ENCODE results near the gene NCMAP. TPM values are rescaled to one million over a fixed set of nuclear protein-coding genes. Genes with fewer than 3 reads are reported as not detected.

The NCMAP gene
- polyA plus RNA-seq, 1 experiment, result not detected

DNA sequence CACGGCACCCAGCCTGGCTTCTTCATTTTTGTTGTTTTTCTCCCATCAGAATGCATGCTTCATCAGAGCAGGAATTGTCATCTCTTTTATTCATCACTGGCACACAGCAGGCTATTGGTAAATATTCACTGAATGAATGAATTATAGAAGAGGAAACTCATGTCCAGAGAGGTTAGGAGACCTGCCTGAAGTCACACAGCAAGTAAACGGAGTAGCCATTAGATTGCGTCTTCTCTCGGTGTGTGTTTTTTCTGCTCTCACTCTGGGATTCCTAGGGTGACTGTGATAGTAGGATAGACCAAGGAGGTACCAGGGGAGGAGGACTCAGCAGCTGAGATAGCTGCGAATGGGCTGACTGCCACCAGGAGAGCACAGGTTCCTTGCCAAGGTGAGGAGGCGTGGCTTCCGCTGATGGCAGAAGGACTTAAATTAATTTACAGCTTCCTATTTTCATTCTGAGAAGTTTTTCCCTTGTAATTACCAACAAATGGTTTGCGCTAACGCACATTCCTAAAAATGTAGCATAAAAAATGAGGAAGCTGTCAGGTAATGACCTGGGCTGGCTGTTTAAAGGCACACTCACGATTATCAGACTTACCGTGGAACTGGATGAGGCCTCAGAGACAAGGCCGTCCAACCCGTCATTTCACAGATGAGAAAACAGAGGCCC, 4.5 kb upstream of the NCMAP start:
- Histone ChIP-seq H3K4me3 (ENCODE audit: low read depth, low read length) (no peak overlapping the region), H3K27me3 (ENCODE audit: control insufficient read depth, insufficient read depth, low read length) (peaks cover 19% of the 10 kb centered on the region), H3K36me3 (ENCODE audit: control insufficient read depth, insufficient read depth, low read length) (no peaks in the 10 kb centered on the region)
- no peak for DNase-seq (ENCODE audit: low read depth)
- POLR2A ChIA-PET, result no interaction called here
- TF ChIP-seq, protein P1, sequence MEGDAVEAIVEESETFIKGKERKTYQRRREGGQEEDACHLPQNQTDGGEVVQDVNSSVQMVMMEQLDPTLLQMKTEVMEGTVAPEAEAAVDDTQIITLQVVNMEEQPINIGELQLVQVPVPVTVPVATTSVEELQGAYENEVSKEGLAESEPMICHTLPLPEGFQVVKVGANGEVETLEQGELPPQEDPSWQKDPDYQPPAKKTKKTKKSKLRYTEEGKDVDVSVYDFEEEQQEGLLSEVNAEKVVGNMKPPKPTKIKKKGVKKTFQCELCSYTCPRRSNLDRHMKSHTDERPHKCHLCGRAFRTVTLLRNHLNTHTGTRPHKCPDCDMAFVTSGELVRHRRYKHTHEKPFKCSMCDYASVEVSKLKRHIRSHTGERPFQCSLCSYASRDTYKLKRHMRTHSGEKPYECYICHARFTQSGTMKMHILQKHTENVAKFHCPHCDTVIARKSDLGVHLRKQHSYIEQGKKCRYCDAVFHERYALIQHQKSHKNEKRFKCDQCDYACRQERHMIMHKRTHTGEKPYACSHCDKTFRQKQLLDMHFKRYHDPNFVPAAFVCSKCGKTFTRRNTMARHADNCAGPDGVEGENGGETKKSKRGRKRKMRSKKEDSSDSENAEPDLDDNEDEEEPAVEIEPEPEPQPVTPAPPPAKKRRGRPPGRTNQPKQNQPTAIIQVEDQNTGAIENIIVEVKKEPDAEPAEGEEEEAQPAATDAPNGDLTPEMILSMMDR (IDR thresholded peaks at IDR 0.05; ENCODE audit: insufficient read depth, low read depth, low read length), result no peak
- CTCF ChIA-PET, result no interaction called here

DNA sequence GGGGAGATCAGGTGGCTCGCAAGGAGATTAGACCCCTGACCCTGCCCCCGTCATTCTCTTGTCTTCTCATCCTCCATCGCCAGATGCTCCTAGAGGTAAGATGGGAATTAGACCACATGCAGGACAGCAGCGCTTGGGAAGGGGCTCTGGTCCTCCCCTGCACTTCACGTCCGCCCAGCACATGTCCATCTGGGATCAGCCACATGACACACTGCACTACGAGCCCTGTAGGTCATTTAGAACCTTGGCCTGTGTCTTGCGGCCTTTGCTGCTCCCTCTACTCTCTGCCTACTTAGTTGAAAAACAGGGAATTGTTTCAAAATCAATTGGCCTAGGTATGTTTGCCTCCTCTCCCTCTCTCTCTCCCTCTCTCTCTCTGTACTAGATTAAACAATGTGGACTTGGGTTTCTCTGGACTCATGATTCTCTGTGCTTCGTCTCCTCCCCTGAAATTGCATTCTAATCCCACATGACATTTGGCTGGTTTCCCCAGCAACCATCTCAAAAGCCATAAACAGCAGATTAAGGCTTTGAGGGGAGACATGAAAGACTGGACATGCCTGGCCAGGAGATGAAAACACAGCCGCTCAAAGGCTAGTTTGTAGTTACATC, 3.8 kb upstream of the NCMAP start:
- Histone ChIP-seq H3K36me3 (ENCODE audit: control insufficient read depth, insufficient read depth, low read length) (no peaks in the 10 kb centered on the region), H3K27me3 (ENCODE audit: control insufficient read depth, insufficient read depth, low read length) (peaks cover 23% of the 10 kb centered on the region), H3K4me3 (ENCODE audit: low read depth, low read length) (no peak overlapping the region)
- DNase-seq (ENCODE audit: low read depth), result no peak
- ChIA-PET POLR2A (no interaction called here), CTCF (no interaction called here)
- TF ChIP-seq, protein P1 (IDR thresholded peaks at IDR 0.05; ENCODE audit: insufficient read depth, low read depth, low read length), result no peak

DNA sequence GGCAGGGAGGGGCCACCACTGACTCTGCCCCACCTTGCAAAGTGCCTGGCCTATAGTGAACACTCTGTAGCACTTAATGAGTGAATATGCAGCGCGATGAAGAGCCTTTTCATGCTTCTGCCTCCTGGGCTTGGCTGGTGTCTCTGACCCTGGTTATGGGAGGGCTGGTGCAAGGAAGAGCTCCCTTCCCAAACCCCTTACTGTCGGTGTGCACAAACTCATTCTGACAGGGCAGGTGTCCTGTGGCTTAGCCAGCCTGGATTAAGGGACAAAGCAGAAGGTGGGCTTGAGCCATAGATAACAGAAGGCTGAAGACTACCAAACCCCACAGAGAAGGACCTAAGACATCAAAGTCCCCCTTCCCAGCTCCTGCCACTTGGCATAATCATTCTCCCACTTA, 2.0 kb upstream of the NCMAP start:
- H3K27me3 ChIP-seq (ENCODE audit: control insufficient read depth, insufficient read depth, low read length), result peaks cover 36% of the 10 kb centered on the region
- CTCF ChIA-PET, result no interaction called here

DNA sequence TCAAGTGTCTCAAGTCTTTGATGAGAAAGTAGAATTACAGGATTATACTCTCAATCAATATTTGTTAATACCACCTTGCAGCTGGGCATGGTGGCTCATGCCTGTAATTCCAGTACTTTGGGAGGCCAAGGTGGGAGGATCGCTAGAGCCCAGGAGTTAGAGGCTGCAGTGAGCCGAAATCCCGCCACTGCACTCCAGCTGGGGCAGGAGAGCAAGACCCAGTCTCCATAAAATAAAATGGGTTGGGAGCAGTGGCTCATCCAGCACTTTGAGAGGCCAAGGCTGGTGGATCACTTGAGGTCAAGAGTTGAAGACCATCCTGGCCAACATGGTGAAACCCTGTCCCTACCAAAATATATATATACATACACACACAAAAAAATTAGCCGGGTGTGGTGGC, 1.2 kb upstream of the NCMAP start:
- H3K4me3 ChIP-seq (ENCODE audit: low read depth, low read length), result no peak overlapping the region
- ChIA-PET CTCF (no interaction called here), POLR2A (no interaction called here)
- DNase-seq (ENCODE audit: low read depth), result no peak
- peaks cover 36% of the 10 kb centered on the region for H3K27me3 ChIP-seq (ENCODE audit: control insufficient read depth, insufficient read depth, low read length)
- TF ChIP-seq, protein P1 (IDR thresholded peaks at IDR 0.05; ENCODE audit: insufficient read depth, low read depth, low read length), result no peak
- no peaks in the 10 kb centered on the region for H3K36me3 ChIP-seq (ENCODE audit: control insufficient read depth, insufficient read depth, low read length)

More for the DNA sequence above, 2.0 kb upstream of the NCMAP start:
- POLR2A ChIA-PET, result no interaction called here
- no peak for DNase-seq (ENCODE audit: low read depth)
- H3K4me3 ChIP-seq (ENCODE audit: low read depth, low read length), result no peak overlapping the region
- TF ChIP-seq, protein P1 (IDR thresholded peaks at IDR 0.05; ENCODE audit: insufficient read depth, low read depth, low read length), result no peak
- no peaks in the 10 kb centered on the region for H3K36me3 ChIP-seq (ENCODE audit: control insufficient read depth, insufficient read depth, low read length)

DNA sequence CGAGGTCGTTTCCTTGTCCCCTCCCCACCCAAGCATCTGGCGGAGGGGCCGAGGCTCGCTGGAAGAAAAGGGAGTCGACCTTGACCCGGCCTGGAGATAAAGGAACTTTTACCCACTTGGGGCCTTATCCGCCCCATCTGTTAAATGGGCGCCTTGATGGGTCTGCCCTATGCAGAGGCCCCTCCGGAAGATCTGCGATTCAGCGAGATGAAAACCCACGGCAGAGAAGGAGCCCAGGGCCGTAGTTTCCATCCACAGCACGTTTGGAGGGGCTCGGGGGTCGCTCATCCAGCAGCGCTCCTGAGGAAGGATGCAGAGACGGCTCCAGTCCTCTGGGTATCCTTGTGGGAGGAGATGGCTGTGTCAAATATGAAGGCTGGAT, 518 bp downstream of the NCMAP start:
- H3K27me3 ChIP-seq (ENCODE audit: control insufficient read depth, insufficient read depth, low read length), result peaks cover 36% of the 10 kb centered on the region
- POLR2A ChIA-PET, result no interaction called here

More for the DNA sequence above, 518 bp downstream of the NCMAP start:
- Histone ChIP-seq H3K36me3 (ENCODE audit: control insufficient read depth, insufficient read depth, low read length) (no peaks in the 10 kb centered on the region), H3K4me3 (ENCODE audit: low read depth, low read length) (no peak overlapping the region)
- TF ChIP-seq, protein P1 (IDR thresholded peaks at IDR 0.05; ENCODE audit: insufficient read depth, low read depth, low read length), result no peak
- DNase-seq (ENCODE audit: low read depth), result no peak
- CTCF ChIA-PET, result no interaction called here

Data from BJ (cell line).